K562 (cell line): ENCODE measurements around the gene FBLN2. TPM values are rescaled to one million over a fixed set of nuclear protein-coding genes. Genes with fewer than 3 reads are reported as not detected.

Experiments
- ATAC-seq: fragments of 200-7000 bp; cut with Tn5 transposase; 3 replicates; pipeline ENCODE4 v1.9.1; 2020; ENCODE audit warnings: moderate library complexity
- BruUV-seq: library from RNA; stranded (reverse); fragments of 400-500 nt; replicated peaks from 2 replicates; lab custom pipeline; 2021; lab: Mats Ljungman, UMichigan
- CTCF ChIA-PET: fragments of 300-600 bp; formaldehyde crosslinking; extraction: SDS; loops from one replicate; lab custom pipeline; 2021; ENCODE audit warnings: low intra/inter-chr PET ratio; lab: Yijun Ruan, JAX
- POLR2A ChIA-PET: fragments of 300-600, 350-650 bp; sonication (Branson Sonifier 250); formaldehyde crosslinking; extraction: SDS; loops from one replicate; lab custom pipeline; 2021; ENCODE audit warnings: antibody characterized with exemption, inconsistent platforms; lab: Yijun Ruan, JAX
- DNase-seq, 4 experiments: peaks; one replicate each; pipeline versions ENCODE4 v3.0.0 to v3.0.0-alpha.2; 2011 to 2018; ENCODE audit warnings: low spot score in 3 of 4, mixed read lengths in 3 of 4; ENCODE audit errors: extremely low read depth in 1 of 4
- FAIRE-seq: peaks from 2 replicates; lab custom pipeline; 2011; peaks lifted over from hg19 to GRCh38; lab: Jason Lieb, UNC
- H2AFZ ChIP-seq: 2 replicates; pipeline ENCODE4 v1.6.0; 2011; ENCODE audit warnings: low read depth, low read length, control low read depth, inconsistent platforms
- H3K27ac ChIP-seq: fragments of 200-600 bp; 3 replicates; pipeline ENCODE4 v1.8.0; 2011; ENCODE audit warnings: low read depth, mild to moderate bottlenecking, control low read depth, inconsistent platforms, low read length, moderate library complexity, mixed read lengths; ENCODE audit errors: extremely low read depth
- H3K27me3 ChIP-seq, 2 experiments: fragments of 300-600 bp in 1 of 2; 2 replicates in 1 of 2; 3 replicates in 1 of 2; pipeline versions ENCODE4 v1.6.0 to v1.8.0; 2011; ENCODE audit warnings: inconsistent platforms in 2 of 2, low read length in 2 of 2, mild to moderate bottlenecking in 1 of 2, mixed read lengths in 1 of 2, moderate library complexity in 1 of 2; ENCODE audit not compliant: control insufficient read depth in 2 of 2, insufficient read depth in 2 of 2
- H3K36me3 ChIP-seq: fragments of 300-600 bp; 3 replicates; pipeline ENCODE4 v1.8.0; 2011; ENCODE audit warnings: mild to moderate bottlenecking, low read length, inconsistent platforms; ENCODE audit not compliant: control insufficient read depth, insufficient read depth
- H3K4me1 ChIP-seq, 2 experiments: fragments of 200-600 bp in 1 of 2; replicated peaks in 1 of 2; 2 replicates in 1 of 2; 3 replicates in 1 of 2; pipeline versions ENCODE4 v1.5.1 to v1.8.0; 2011; ENCODE audit warnings: inconsistent platforms in 2 of 2, low read length in 2 of 2, mild to moderate bottlenecking in 1 of 2, mixed read lengths in 1 of 2, moderate library complexity in 1 of 2; ENCODE audit not compliant: control insufficient read depth in 2 of 2, insufficient read depth in 2 of 2
- H3K4me2 ChIP-seq: 2 replicates; pipeline ENCODE4 v1.6.1; 2011; ENCODE audit warnings: low read length, control low read depth, inconsistent platforms, mixed read lengths; ENCODE audit not compliant: insufficient read depth
- H3K4me3 ChIP-seq: fragments of 200-600 bp; sonication (generic), shearing (Covaris generic); 2 replicates; pipeline ENCODE4 v1.5.1; 2016; ENCODE audit warnings: control low read depth, inconsistent platforms
- H3K79me2 ChIP-seq: fragments of 200-600 bp; 3 replicates; pipeline ENCODE4 v1.8.0; 2011; ENCODE audit warnings: low read length, inconsistent platforms; ENCODE audit not compliant: control insufficient read depth, insufficient read depth
- H3K9ac ChIP-seq, 2 experiments: 2 replicates each; pipeline versions ENCODE4 v1.6.0 to v1.6.1; 2011; ENCODE audit warnings: low read depth in 2 of 2, low read length in 2 of 2, control low read depth in 1 of 2, inconsistent platforms in 1 of 2, mild to moderate bottlenecking in 1 of 2, mixed read lengths in 1 of 2; ENCODE audit not compliant: insufficient read depth in 1 of 2
- H3K9me1 ChIP-seq: one replicate; pipeline ENCODE4 v1.6.0; 2011; ENCODE audit warnings: inconsistent platforms, mild to moderate bottlenecking, low read length, moderate library complexity; ENCODE audit not compliant: control insufficient read depth, insufficient read depth
- H3K9me3 ChIP-seq: replicated peaks from 2 replicates; pipeline ENCODE4 v1.5.1; 2011; ENCODE audit warnings: low read depth, low read length, inconsistent platforms; ENCODE audit not compliant: control insufficient read depth, insufficient read depth
- H4K20me1 ChIP-seq: replicated peaks from 2 replicates; pipeline ENCODE4 v1.6.1; 2011; ENCODE audit warnings: low read length, inconsistent platforms, mixed read lengths; ENCODE audit not compliant: control insufficient read depth, insufficient read depth
- AFF4 ChIP-seq: sonication (generic); formaldehyde crosslinking; IDR thresholded peaks from 2 replicates; pipeline ENCODE4 v1.8.0; 2023; ENCODE audit warnings: mild to moderate bottlenecking, missing genetic modification reagents
- FOSL1 ChIP-seq: fragments of 200-800 bp; sonication (Bioruptor generic); conservative IDR thresholded peaks from 2 replicates; pipeline ENCODE4 v1.6.1; 2016; ENCODE audit warnings: missing genetic modification characterization, missing compliant biosample characterization
- HDAC1 ChIP-seq, 2 experiments: fragments of 450-650 bp; IDR thresholded peaks; 2 replicates each; pipeline ENCODE4 v1.6.1; 2016 to 2017; ENCODE audit warnings: inconsistent platforms in 1 of 2, mild to moderate bottlenecking in 1 of 2, moderate library complexity in 1 of 2
- HDAC8 ChIP-seq: fragments of 450-650 bp; IDR thresholded peaks from 2 replicates; pipeline ENCODE4 v1.6.1; 2016; ENCODE audit warnings: mild to moderate bottlenecking, missing genetic modification characterization, moderate library complexity, missing compliant biosample characterization
- ZC3H11A ChIP-seq: IDR thresholded peaks from 2 replicates; pipeline ENCODE4 v1.6.1; 2012; ENCODE audit warnings: low read depth, low read length, improper control_type of control experiment
- WGBS: fragments of 100-300 bp; shearing (Covaris generic); methylation state at CpG from one replicate; pipeline ENCODE4 v1.1.6; 2016; ENCODE audit warnings: low coverage, mixed read lengths; ENCODE audit not compliant: insufficient coverage; ENCODE audit errors: missing lambda C conversion rate; 5-methylcytosine and 5-hydroxymethylcytosine counted together
- in situ Hi-C: fragments of 300-500 bp; cut with MboI; formaldehyde crosslinking; loops from 4 replicates; pipeline ENCODE4 v1.15.0; 2018; ENCODE audit warnings: inconsistent platforms, mixed read lengths
- intact Hi-C: fragments of 100-400 bp; cut with micrococcal nuclease; formaldehyde crosslinking; loops from 2 replicates; pipeline ENCODE4 v1.14.2; 2022
- polyA plus RNA-seq, 8 experiments: library from polyadenylated mRNA; depleted of rRNA in 4 of 8; stranded (reverse) in 5 of 8; unstranded in 3 of 8; fragments of >200 nt; fragmentation: Nextera tagmentation in 2 of 8; fragmentation: Illumina TruSeq in 1 of 8; extraction: Ambion mirVana in 2 of 8; extraction: Trizol in 1 of 8; gene quantifications; 2 replicates each; pipeline versions ENCODE4 v1.2.1 to v1.2.3, GENCODE V29; 2011 to 2014; ENCODE audit warnings: inconsistent platforms in 1 of 8, missing spikeins in 1 of 8
- total RNA-seq, 7 experiments: library from RNA; depleted of rRNA in 6 of 7; stranded (reverse); fragments of >200 nt in 6 of 7; fragmentation: Illumina TruSeq in 2 of 7; extraction: Trizol in 2 of 7; gene quantifications; 2 replicates each; pipeline versions ENCODE4 v1.2.1 to v1.2.3, GENCODE V29; 2011 to 2021; ENCODE audit warnings: low replicate concordance in 1 of 7
- TF ChIP-seq, protein P1 (sequence below): fragments of 450-650 bp; IDR thresholded peaks from 2 replicates; pipeline ENCODE4 v1.6.1; 2017; ENCODE audit warnings: antibody characterized with exemption, mild to moderate bottlenecking
- TF ChIP-seq, protein P2 (sequence below): fragments of 200-800 bp; sonication (Bioruptor generic); IDR thresholded peaks from 2 replicates; pipeline ENCODE4 v1.6.1; 2016; ENCODE audit warnings: missing genetic modification characterization, missing compliant biosample characterization

Gene FBLN2
- total and polyA plus RNA-seq, 9 of the 15 experiments (the other 6 are each of a cell fraction or from before 2014, with no cell fraction given) = 0.03 to 0.10 (median 0.04) TPM; not detected in 6

DNA sequence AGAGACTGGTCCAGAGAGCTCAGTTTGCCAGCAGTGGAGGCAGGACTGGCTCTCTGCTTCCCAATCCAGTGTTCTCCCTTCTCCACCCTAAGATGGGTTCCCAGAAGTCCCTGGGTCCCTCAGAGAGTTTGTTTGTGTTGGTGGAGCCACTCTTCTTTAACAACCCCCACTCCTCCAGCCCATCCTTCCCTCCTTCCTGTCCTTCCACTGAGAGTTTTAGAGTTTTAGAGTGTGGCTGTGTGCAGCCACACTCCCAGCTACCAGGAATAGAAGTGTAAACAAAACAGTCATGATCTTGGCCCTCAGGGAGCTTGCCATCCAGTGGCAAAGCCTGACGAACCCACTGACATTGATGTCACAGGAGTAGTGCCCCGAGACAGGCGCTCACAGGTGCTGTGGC lies 12.5 kb upstream of the FBLN2 start:
- POLR2A ChIA-PET = interaction anchor here (0.8 to 1.2 kb wide), 2 partner anchors 11 to 96 kb away, joined by 3 to 4 read pairs; no protein-coding TSS in a partner anchor
- Histone ChIP-seq H3K36me3 (no peaks in the 10 kb centered on the region), H4K20me1 (0 out of 2 replicates have a peak, but pooled peaks cover 11% of the 10 kb centered on the region), H3K4me1 (no peaks in the 10 kb centered on the region; a peak in 2 of 5 replicates), H3K9me1 (no peaks in the 10 kb centered on the region), H3K9me3 (no peaks in the 10 kb centered on the region), H3K27me3 (peaks cover 43 to 81% of the 10 kb centered on the region in 2 experiments), H3K79me2 (no peaks in the 10 kb centered on the region), H3K4me3 (no peak overlapping the region), H3K27ac (no peak overlapping the region), H3K9ac (peak overlapping the region in 1 of 2 experiments; percentile 16; a peak in 1 of 4 replicates), H3K4me2 (no peak overlapping the region), H2AFZ (no peak overlapping the region)
- CTCF ChIA-PET = interaction anchor here (0.7 kb wide), 2 partner anchors 18 to 36 kb away, joined by 3 to 5 read pairs; no protein-coding TSS in a partner anchor
- no TSS peak for BruUV-seq
- intact Hi-C loops = loop anchor here (5.0 kb wide), 1 partner anchor 39 kb away; no protein-coding TSS in a partner anchor
- no peak for FAIRE-seq
- no peak for ATAC-seq
- WGBS = 0% methylated on average over 3 of the region's 3 CpGs
- in situ Hi-C loops = no loop called here
- no peak for DNase-seq
- no peak for TF ChIP-seq AFF4
- no peak for TF ChIP-seq HDAC1 (IDR thresholded peaks at IDR 0.05)
- TF ChIP-seq, protein P1, sequence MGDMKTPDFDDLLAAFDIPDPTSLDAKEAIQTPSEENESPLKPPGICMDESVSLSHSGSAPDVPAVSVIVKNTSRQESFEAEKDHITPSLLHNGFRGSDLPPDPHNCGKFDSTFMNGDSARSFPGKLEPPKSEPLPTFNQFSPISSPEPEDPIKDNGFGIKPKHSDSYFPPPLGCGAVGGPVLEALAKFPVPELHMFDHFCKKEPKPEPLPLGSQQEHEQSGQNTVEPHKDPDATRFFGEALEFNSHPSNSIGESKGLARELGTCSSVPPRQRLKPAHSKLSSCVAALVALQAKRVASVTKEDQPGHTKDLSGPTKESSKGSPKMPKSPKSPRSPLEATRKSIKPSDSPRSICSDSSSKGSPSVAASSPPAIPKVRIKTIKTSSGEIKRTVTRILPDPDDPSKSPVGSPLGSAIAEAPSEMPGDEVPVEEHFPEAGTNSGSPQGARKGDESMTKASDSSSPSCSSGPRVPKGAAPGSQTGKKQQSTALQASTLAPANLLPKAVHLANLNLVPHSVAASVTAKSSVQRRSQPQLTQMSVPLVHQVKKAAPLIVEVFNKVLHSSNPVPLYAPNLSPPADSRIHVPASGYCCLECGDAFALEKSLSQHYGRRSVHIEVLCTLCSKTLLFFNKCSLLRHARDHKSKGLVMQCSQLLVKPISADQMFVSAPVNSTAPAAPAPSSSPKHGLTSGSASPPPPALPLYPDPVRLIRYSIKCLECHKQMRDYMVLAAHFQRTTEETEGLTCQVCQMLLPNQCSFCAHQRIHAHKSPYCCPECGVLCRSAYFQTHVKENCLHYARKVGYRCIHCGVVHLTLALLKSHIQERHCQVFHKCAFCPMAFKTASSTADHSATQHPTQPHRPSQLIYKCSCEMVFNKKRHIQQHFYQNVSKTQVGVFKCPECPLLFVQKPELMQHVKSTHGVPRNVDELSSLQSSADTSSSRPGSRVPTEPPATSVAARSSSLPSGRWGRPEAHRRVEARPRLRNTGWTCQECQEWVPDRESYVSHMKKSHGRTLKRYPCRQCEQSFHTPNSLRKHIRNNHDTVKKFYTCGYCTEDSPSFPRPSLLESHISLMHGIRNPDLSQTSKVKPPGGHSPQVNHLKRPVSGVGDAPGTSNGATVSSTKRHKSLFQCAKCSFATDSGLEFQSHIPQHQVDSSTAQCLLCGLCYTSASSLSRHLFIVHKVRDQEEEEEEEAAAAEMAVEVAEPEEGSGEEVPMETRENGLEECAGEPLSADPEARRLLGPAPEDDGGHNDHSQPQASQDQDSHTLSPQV = no peak
- TF ChIP-seq HDAC8 = no peak
- no peak for TF ChIP-seq ZC3H11A
- TF ChIP-seq FOSL1 (tag) = no peak
- TF ChIP-seq, protein P2, sequence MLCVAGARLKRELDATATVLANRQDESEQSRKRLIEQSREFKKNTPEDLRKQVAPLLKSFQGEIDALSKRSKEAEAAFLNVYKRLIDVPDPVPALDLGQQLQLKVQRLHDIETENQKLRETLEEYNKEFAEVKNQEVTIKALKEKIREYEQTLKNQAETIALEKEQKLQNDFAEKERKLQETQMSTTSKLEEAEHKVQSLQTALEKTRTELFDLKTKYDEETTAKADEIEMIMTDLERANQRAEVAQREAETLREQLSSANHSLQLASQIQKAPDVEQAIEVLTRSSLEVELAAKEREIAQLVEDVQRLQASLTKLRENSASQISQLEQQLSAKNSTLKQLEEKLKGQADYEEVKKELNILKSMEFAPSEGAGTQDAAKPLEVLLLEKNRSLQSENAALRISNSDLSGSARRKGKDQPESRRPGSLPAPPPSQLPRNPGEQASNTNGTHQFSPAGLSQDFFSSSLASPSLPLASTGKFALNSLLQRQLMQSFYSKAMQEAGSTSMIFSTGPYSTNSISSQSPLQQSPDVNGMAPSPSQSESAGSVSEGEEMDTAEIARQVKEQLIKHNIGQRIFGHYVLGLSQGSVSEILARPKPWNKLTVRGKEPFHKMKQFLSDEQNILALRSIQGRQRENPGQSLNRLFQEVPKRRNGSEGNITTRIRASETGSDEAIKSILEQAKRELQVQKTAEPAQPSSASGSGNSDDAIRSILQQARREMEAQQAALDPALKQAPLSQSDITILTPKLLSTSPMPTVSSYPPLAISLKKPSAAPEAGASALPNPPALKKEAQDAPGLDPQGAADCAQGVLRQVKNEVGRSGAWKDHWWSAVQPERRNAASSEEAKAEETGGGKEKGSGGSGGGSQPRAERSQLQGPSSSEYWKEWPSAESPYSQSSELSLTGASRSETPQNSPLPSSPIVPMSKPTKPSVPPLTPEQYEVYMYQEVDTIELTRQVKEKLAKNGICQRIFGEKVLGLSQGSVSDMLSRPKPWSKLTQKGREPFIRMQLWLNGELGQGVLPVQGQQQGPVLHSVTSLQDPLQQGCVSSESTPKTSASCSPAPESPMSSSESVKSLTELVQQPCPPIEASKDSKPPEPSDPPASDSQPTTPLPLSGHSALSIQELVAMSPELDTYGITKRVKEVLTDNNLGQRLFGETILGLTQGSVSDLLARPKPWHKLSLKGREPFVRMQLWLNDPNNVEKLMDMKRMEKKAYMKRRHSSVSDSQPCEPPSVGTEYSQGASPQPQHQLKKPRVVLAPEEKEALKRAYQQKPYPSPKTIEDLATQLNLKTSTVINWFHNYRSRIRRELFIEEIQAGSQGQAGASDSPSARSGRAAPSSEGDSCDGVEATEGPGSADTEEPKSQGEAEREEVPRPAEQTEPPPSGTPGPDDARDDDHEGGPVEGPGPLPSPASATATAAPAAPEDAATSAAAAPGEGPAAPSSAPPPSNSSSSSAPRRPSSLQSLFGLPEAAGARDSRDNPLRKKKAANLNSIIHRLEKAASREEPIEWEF (CRISPR knock-in tag) = no peak
